WTC11 (cell line): Measurements from ENCODE around the gene METTL9. TPM values are rescaled to one million over a fixed set of nuclear protein-coding genes. Genes with fewer than 3 reads are reported as not detected.

Source experiments
- ATAC-seq: fragments of 200-7000 bp; cut with Tn5 transposase; 2 replicates; pipeline ENCODE4 v1.10.0; 2021; ENCODE audit warnings: mild to moderate bottlenecking, moderate library complexity
- CTCF ChIA-PET: fragments of 300-600 bp; sonication (Branson Sonifier 250); formaldehyde crosslinking; loops from one replicate; lab custom pipeline; 2021; ENCODE audit warnings: antibody characterized with exemption; lab: Charles Lee
- POLR2A ChIA-PET: fragments of 350-600 bp; sonication (Branson Sonifier 250); formaldehyde crosslinking; loops from one replicate; lab custom pipeline; 2021; ENCODE audit warnings: antibody characterized with exemption; lab: Charles Lee
- DNase-seq: peaks from one replicate; pipeline ENCODE4 v3.0.0; 2021; ENCODE audit warnings: low spot score
- H3K27ac Mint-ChIP-seq: 2 replicates; pipeline ENCODE4 v1.8.0; 2021; ENCODE audit warnings: mixed read lengths
- H3K27me3 Mint-ChIP-seq: 2 replicates; pipeline ENCODE4 v1.8.0; 2021; ENCODE audit warnings: low read depth, mild to moderate bottlenecking, moderate library complexity, mixed read lengths
- H3K36me3 Mint-ChIP-seq: 2 replicates; pipeline ENCODE4 v1.8.0; 2021; ENCODE audit warnings: mixed read lengths
- H3K4me1 Mint-ChIP-seq: 2 replicates; pipeline ENCODE4 v1.8.0; 2022; ENCODE audit warnings: mixed read lengths
- H3K4me3 Mint-ChIP-seq: 2 replicates; pipeline ENCODE4 v1.8.0; 2021; ENCODE audit warnings: mild to moderate bottlenecking, moderate library complexity, mixed read lengths
- H3K9me3 Mint-ChIP-seq: 2 replicates; pipeline ENCODE4 v1.8.0; 2021; ENCODE audit warnings: mixed read lengths
- E2F1 ChIP-seq: sonication (generic); formaldehyde crosslinking; IDR thresholded peaks from 2 replicates; pipeline ENCODE4 v1.8.0; 2022; ENCODE audit warnings: mild to moderate bottlenecking, missing genetic modification reagents
- FOXJ3 ChIP-seq: sonication (generic); formaldehyde crosslinking; IDR thresholded peaks from 2 replicates; pipeline ENCODE4 v1.9.0; 2021; ENCODE audit warnings: missing genetic modification reagents, mild to moderate bottlenecking, borderline replicate concordance
- FOXK1 ChIP-seq: sonication (generic); formaldehyde crosslinking; IDR thresholded peaks from 2 replicates; pipeline ENCODE4 v1.8.0; 2022; ENCODE audit warnings: mild to moderate bottlenecking, moderate library complexity, missing genetic modification reagents
- FOXP1 ChIP-seq: sonication (generic); formaldehyde crosslinking; IDR thresholded peaks from 2 replicates; pipeline ENCODE4 v1.8.0; 2022; ENCODE audit warnings: missing genetic modification reagents, mild to moderate bottlenecking, moderate library complexity, borderline replicate concordance
- GTF2I ChIP-seq: fragments of 250-450 bp; sonication (Bioruptor Pico); conservative IDR thresholded peaks from 2 replicates; pipeline ENCODE4 v1.4.0; 2021; ENCODE audit warnings: mild to moderate bottlenecking
- KAT7 ChIP-seq: sonication (generic); formaldehyde crosslinking; IDR thresholded peaks from 2 replicates; pipeline ENCODE4 v1.8.1; 2023; ENCODE audit warnings: missing genetic modification reagents, mild to moderate bottlenecking, borderline replicate concordance
- NFYB ChIP-seq: sonication (generic); formaldehyde crosslinking; conservative IDR thresholded peaks from 2 replicates; pipeline ENCODE4 v1.8.0; 2022; ENCODE audit warnings: low read depth, missing genetic modification reagents
- STAT6 ChIP-seq: sonication (generic); formaldehyde crosslinking; conservative IDR thresholded peaks from 2 replicates; pipeline ENCODE4 v1.8.1; 2023; ENCODE audit warnings: mild to moderate bottlenecking, low read depth, missing genetic modification reagents, moderate library complexity
- ZNF138 ChIP-seq: sonication (generic); formaldehyde crosslinking; conservative IDR thresholded peaks from 2 replicates; pipeline ENCODE4 v1.8.1; 2022; ENCODE audit warnings: mild to moderate bottlenecking, moderate library complexity, missing genetic modification reagents
- ZNF232 ChIP-seq: sonication (generic); formaldehyde crosslinking; IDR thresholded peaks from 2 replicates; pipeline ENCODE4 v1.8.0; 2022; ENCODE audit warnings: mild to moderate bottlenecking, missing genetic modification reagents
- ZNF263 ChIP-seq: sonication (generic); formaldehyde crosslinking; IDR thresholded peaks from 2 replicates; pipeline ENCODE4 v1.8.1; 2022; ENCODE audit warnings: low read depth, mild to moderate bottlenecking, moderate library complexity, missing genetic modification reagents
- ZNF416 ChIP-seq: fragments of 250-450 bp; sonication (Bioruptor Pico); IDR thresholded peaks from 2 replicates; pipeline ENCODE4 v1.9.0; 2021; ENCODE audit warnings: mild to moderate bottlenecking, inconsistent platforms
- ZNF423 ChIP-seq: fragments of 250-450 bp; sonication (Bioruptor Pico); IDR thresholded peaks from 2 replicates; pipeline ENCODE4 v2.1.2; 2022; ENCODE audit warnings: mild to moderate bottlenecking, moderate library complexity
- total RNA-seq: library from RNA; stranded (reverse); gene quantifications from 3 replicates; pipeline ENCODE4 v1.2.3, GENCODE V29; 2021
- TF ChIP-seq, protein P1 (sequence below): fragments of 200-600 bp; IDR thresholded peaks from 2 replicates; pipeline ENCODE4 v1.8.0; 2022; ENCODE audit warnings: antibody characterized with exemption
- TF ChIP-seq, protein P2 (sequence below): sonication (generic); formaldehyde crosslinking; IDR thresholded peaks from 2 replicates; pipeline ENCODE4 v1.8.0; 2022; ENCODE audit warnings: mild to moderate bottlenecking, missing genetic modification reagents
- TF ChIP-seq, protein P3 (sequence below): fragments of 250-450 bp; sonication (Bioruptor Pico); IDR thresholded peaks from 2 replicates; pipeline ENCODE4 v1.9.0; 2021; ENCODE audit warnings: mild to moderate bottlenecking
- TF ChIP-seq, protein P4 (sequence below): sonication (generic); formaldehyde crosslinking; IDR thresholded peaks from 2 replicates; pipeline ENCODE4 v1.8.0; 2023; ENCODE audit warnings: mild to moderate bottlenecking, missing genetic modification reagents
- TF ChIP-seq, protein P5 (sequence below): sonication (generic); formaldehyde crosslinking; IDR thresholded peaks from 2 replicates; pipeline ENCODE4 v1.8.1; 2023; ENCODE audit warnings: mild to moderate bottlenecking, missing genetic modification reagents
- TF ChIP-seq, protein P6 (sequence below): sonication (generic); formaldehyde crosslinking; IDR thresholded peaks from 2 replicates; pipeline ENCODE4 v1.8.1; 2023; ENCODE audit warnings: mild to moderate bottlenecking, missing genetic modification reagents, moderate library complexity

Gene METTL9
- total RNA-seq, 1 experiment from 2014 or later: 94.6 TPM

- TF ChIP-seq, protein P1, sequence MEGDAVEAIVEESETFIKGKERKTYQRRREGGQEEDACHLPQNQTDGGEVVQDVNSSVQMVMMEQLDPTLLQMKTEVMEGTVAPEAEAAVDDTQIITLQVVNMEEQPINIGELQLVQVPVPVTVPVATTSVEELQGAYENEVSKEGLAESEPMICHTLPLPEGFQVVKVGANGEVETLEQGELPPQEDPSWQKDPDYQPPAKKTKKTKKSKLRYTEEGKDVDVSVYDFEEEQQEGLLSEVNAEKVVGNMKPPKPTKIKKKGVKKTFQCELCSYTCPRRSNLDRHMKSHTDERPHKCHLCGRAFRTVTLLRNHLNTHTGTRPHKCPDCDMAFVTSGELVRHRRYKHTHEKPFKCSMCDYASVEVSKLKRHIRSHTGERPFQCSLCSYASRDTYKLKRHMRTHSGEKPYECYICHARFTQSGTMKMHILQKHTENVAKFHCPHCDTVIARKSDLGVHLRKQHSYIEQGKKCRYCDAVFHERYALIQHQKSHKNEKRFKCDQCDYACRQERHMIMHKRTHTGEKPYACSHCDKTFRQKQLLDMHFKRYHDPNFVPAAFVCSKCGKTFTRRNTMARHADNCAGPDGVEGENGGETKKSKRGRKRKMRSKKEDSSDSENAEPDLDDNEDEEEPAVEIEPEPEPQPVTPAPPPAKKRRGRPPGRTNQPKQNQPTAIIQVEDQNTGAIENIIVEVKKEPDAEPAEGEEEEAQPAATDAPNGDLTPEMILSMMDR: no peak
- TF ChIP-seq, protein P2, sequence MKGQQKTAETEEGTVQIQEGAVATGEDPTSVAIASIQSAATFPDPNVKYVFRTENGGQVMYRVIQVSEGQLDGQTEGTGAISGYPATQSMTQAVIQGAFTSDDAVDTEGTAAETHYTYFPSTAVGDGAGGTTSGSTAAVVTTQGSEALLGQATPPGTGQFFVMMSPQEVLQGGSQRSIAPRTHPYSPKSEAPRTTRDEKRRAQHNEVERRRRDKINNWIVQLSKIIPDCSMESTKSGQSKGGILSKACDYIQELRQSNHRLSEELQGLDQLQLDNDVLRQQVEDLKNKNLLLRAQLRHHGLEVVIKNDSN (CRISPR knock-in tag): no peak
These were observed 10.7 kb downstream of the METTL9 start (continued) for GRCh38 chr16:21610006-21610544.

DNA sequence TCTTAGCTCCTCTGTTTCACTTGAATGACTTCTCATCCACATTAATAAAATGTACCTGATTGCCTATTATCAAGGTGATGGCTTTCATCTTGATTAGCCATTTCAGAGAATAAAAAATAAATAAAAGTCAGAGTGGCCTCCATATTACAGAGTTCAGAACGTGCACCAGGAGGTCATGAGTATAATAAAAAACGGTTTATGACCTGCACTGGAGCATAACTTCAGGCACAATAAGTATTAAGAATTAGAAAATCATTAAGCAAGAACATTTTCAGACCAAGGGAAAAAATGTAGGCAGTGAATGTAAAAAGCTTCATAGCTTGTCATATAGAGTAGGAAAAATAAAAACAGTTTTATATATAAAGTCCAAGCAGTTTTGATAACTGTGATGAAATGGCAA, 11.4 kb downstream of the METTL9 start:
- DNase-seq (no peak), ATAC-seq (no peak)
- H3K36me3 Mint-ChIP-seq: peaks cover 6% of the 10 kb centered on the region
- POLR2A ChIA-PET: no interaction called here
- no peak for TF ChIP-seq ZNF416 (CRISPR knock-in tag)
- TF ChIP-seq, protein P3, sequence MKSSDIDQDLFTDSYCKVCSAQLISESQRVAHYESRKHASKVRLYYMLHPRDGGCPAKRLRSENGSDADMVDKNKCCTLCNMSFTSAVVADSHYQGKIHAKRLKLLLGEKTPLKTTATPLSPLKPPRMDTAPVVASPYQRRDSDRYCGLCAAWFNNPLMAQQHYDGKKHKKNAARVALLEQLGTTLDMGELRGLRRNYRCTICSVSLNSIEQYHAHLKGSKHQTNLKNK: no peak
- TF ChIP-seq, protein P4, sequence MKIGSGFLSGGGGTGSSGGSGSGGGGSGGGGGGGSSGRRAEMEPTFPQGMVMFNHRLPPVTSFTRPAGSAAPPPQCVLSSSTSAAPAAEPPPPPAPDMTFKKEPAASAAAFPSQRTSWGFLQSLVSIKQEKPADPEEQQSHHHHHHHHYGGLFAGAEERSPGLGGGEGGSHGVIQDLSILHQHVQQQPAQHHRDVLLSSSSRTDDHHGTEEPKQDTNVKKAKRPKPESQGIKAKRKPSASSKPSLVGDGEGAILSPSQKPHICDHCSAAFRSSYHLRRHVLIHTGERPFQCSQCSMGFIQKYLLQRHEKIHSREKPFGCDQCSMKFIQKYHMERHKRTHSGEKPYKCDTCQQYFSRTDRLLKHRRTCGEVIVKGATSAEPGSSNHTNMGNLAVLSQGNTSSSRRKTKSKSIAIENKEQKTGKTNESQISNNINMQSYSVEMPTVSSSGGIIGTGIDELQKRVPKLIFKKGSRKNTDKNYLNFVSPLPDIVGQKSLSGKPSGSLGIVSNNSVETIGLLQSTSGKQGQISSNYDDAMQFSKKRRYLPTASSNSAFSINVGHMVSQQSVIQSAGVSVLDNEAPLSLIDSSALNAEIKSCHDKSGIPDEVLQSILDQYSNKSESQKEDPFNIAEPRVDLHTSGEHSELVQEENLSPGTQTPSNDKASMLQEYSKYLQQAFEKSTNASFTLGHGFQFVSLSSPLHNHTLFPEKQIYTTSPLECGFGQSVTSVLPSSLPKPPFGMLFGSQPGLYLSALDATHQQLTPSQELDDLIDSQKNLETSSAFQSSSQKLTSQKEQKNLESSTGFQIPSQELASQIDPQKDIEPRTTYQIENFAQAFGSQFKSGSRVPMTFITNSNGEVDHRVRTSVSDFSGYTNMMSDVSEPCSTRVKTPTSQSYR: no peak
- no peak for TF ChIP-seq FOXJ3 (CRISPR knock-in tag)
- TF ChIP-seq GTF2I (CRISPR knock-in tag): no peak
- no peak for TF ChIP-seq E2F1
- TF ChIP-seq, protein P5, sequence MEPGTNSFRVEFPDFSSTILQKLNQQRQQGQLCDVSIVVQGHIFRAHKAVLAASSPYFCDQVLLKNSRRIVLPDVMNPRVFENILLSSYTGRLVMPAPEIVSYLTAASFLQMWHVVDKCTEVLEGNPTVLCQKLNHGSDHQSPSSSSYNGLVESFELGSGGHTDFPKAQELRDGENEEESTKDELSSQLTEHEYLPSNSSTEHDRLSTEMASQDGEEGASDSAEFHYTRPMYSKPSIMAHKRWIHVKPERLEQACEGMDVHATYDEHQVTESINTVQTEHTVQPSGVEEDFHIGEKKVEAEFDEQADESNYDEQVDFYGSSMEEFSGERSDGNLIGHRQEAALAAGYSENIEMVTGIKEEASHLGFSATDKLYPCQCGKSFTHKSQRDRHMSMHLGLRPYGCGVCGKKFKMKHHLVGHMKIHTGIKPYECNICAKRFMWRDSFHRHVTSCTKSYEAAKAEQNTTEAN (CRISPR knock-in tag): no peak
- no peak for TF ChIP-seq ZNF138 (CRISPR knock-in tag)
- TF ChIP-seq, protein P6, sequence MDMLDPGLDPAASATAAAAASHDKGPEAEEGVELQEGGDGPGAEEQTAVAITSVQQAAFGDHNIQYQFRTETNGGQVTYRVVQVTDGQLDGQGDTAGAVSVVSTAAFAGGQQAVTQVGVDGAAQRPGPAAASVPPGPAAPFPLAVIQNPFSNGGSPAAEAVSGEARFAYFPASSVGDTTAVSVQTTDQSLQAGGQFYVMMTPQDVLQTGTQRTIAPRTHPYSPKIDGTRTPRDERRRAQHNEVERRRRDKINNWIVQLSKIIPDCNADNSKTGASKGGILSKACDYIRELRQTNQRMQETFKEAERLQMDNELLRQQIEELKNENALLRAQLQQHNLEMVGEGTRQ (CRISPR knock-in tag): no peak
- no peak for TF ChIP-seq NFYB (CRISPR knock-in tag)
- no peak for TF ChIP-seq ZNF263
- no peak for TF ChIP-seq FOXK1 (CRISPR knock-in tag)
- TF ChIP-seq FOXP1 (CRISPR knock-in tag): no peak
- TF ChIP-seq ZNF232 (CRISPR knock-in tag): no peak
- no peak for TF ChIP-seq ZNF423
- TF ChIP-seq KAT7 (CRISPR knock-in tag): no peak
- TF ChIP-seq STAT6: no peak
- H3K27me3 Mint-ChIP-seq: no peaks in the 10 kb centered on the region
- no peak overlapping the region for H3K4me3 Mint-ChIP-seq
- H3K4me1 Mint-ChIP-seq: peaks cover 55% of the 10 kb centered on the region
- CTCF ChIA-PET: interaction anchor here (0.5 to 1.1 kb wide), 2 partner anchors 19 to 544 kb away, joined by 3 read pairs; no protein-coding TSS in a partner anchor
- H3K27ac Mint-ChIP-seq: no peak overlapping the region
- no peaks in the 10 kb centered on the region for H3K9me3 Mint-ChIP-seq
